A549 (cell line): Measurements from ENCODE around the gene PGM1. TPM values are rescaled to one million over a fixed set of nuclear protein-coding genes. Genes with fewer than 3 reads are reported as not detected.

Experiments used
- ATAC-seq, 2 experiments: fragments of 200-7000 bp in 1 of 2; fragments of >200 bp in 1 of 2; cut with Nextera tagmentation in 1 of 2; cut with Tn5 transposase in 1 of 2; 3 replicates each; pipeline versions ENCODE4 v1.8.0 to v1.9.1; 2018 to 2020; ENCODE audit warnings: mild to moderate bottlenecking in 1 of 2, moderate library complexity in 1 of 2
- CTCF ChIA-PET: fragments of 300-600 bp; sonication (Branson Sonifier 250); formaldehyde crosslinking; extraction: SDS; loops from one replicate; lab custom pipeline; 2021; ENCODE audit warnings: antibody characterized with exemption, inconsistent platforms; lab: Yijun Ruan, JAX
- POLR2A ChIA-PET: fragments of 350-600 bp; formaldehyde crosslinking; extraction: SDS; loops from one replicate; lab custom pipeline; 2021; ENCODE audit warnings: antibody characterized with exemption, inconsistent platforms; lab: Yijun Ruan, JAX
- DNase-seq, 2 experiments: peaks; one replicate each; pipeline versions ENCODE4 v3.0.0 to v3.0.0-alpha.2; 2011 to 2016; ENCODE audit warnings: low read depth in 1 of 2, low spot score in 1 of 2
- FAIRE-seq: peaks from 2 replicates; lab custom pipeline; 2011; peaks lifted over from hg19 to GRCh38; lab: Jason Lieb, UNC
- H3K27ac ChIP-seq, 2 experiments: fragments of >200 bp; sonication (Bioruptor Twin); formaldehyde crosslinking; 3 replicates each; pipeline ENCODE4 v1.5.1; 2016 to 2017
- H3K4me1 ChIP-seq: fragments of >200 bp; sonication (Bioruptor Twin); formaldehyde crosslinking; 3 replicates; pipeline ENCODE4 v1.6.1; 2016
- H3K4me2 ChIP-seq: fragments of >200 bp; sonication (Bioruptor Twin); formaldehyde crosslinking; 3 replicates; pipeline ENCODE4 v1.6.1; 2016
- H3K4me3 ChIP-seq: fragments of >200 bp; sonication (Bioruptor Twin); formaldehyde crosslinking; 3 replicates; pipeline ENCODE4 v1.5.1; 2016
- H3K9me3 ChIP-seq: fragments of >200 bp; sonication (Bioruptor Twin); formaldehyde crosslinking; 3 replicates; pipeline ENCODE4 v1.6.1; 2016
- ATOH8 ChIP-seq: fragments of 250-450 bp; sonication (Bioruptor Pico); IDR thresholded peaks from 2 replicates; pipeline ENCODE4 v1.5.0; 2020; ENCODE audit warnings: low read depth, mild to moderate bottlenecking, moderate library complexity
- BCL3 ChIP-seq: fragments of >200 bp; sonication (Bioruptor Twin); formaldehyde crosslinking; IDR thresholded peaks from 3 replicates; pipeline ENCODE4 v1.6.1; 2016
- EHMT2 ChIP-seq: fragments of 200-600 bp; sonication (generic); IDR thresholded peaks from 2 replicates; pipeline ENCODE4 v1.6.1; 2016; ENCODE audit warnings: antibody characterized with exemption, low read depth, mild to moderate bottlenecking, moderate library complexity
- ELK1 ChIP-seq: fragments of 150-350 bp; IDR thresholded peaks from 2 replicates; pipeline ENCODE4 v1.6.1; 2014; ENCODE audit warnings: low read depth, mild to moderate bottlenecking, low read length
- NFE2L2 ChIP-seq: fragments of 150-350 bp; conservative IDR thresholded peaks from 2 replicates; pipeline ENCODE4 v1.6.1; 2014; ENCODE audit warnings: low read length
- POLR2AphosphoS2 ChIP-seq: conservative IDR thresholded peaks from 2 replicates; pipeline ENCODE4 v1.6.1; 2012; ENCODE audit warnings: low read length, improper control_type of control experiment, inconsistent platforms
- RAD21 ChIP-seq, 2 experiments: fragments of >200 bp in 1 of 2; sonication (Bioruptor Twin) in 1 of 2; formaldehyde crosslinking in 1 of 2; IDR thresholded peaks in 1 of 2; conservative IDR thresholded peaks in 1 of 2; 2 replicates in 1 of 2; 3 replicates in 1 of 2; pipeline ENCODE4 v1.6.1; 2012 to 2018; ENCODE audit warnings: inconsistent platforms in 1 of 2
- REST ChIP-seq: fragments of 200-600 bp; sonication (generic); IDR thresholded peaks from 2 replicates; pipeline ENCODE4 v1.6.1; 2016; ENCODE audit warnings: antibody characterized with exemption, mild to moderate bottlenecking, moderate library complexity
- SMC3 ChIP-seq: fragments of >200 bp; sonication (Bioruptor Twin); formaldehyde crosslinking; IDR thresholded peaks from 3 replicates; pipeline ENCODE4 v1.6.1; 2018; ENCODE audit warnings: inconsistent platforms
- TP53 ChIP-seq: fragments of 250-450 bp; sonication (Bioruptor Pico); IDR thresholded peaks from 2 replicates; pipeline ENCODE4 v1.5.0; 2021; ENCODE audit warnings: mild to moderate bottlenecking, moderate library complexity
- USF2 ChIP-seq: fragments of 450-650 bp; IDR thresholded peaks from 2 replicates; pipeline ENCODE4 v1.6.1; 2014; ENCODE audit warnings: antibody characterized with exemption
- ZFP36 ChIP-seq: fragments of 450-650 bp; IDR thresholded peaks from 2 replicates; pipeline ENCODE4 v1.6.1; 2014; ENCODE audit warnings: borderline replicate concordance; ENCODE audit not compliant: partially characterized antibody
- ZSCAN20 ChIP-seq: fragments of 250-450 bp; sonication (Bioruptor Pico); IDR thresholded peaks from 2 replicates; pipeline ENCODE4 v1.8.0; 2022; ENCODE audit warnings: mild to moderate bottlenecking, moderate library complexity
- WGBS: methylation state at CpG from one replicate; pipeline ENCODE4 v1.1.6; 2017; ENCODE audit errors: missing lambda C conversion rate; 5-methylcytosine and 5-hydroxymethylcytosine counted together
- polyA plus RNA-seq, 4 experiments: library from polyadenylated mRNA; depleted of rRNA in 3 of 4; stranded (reverse); fragments of >200 nt; fragmentation: RNase III in 1 of 4; extraction: RNeasy Plus Mini Kit Qiagen cat#74134 plus additional on column Dnase treatment in 1 of 4; gene quantifications; 2 replicates in 3 of 4; 3 replicates in 1 of 4; pipeline ENCODE4 v1.2.3, GENCODE V29; 2011 to 2017

PGM1 gene
- polyA plus RNA-seq, 2 of the 4 experiments (the other 2 are of a cell fraction) = 25.5 to 50.2 TPM

- TF ChIP-seq TP53 (CRISPR knock-in tag) (no peak), SMC3 (no peak)
These were observed 45.7 kb downstream of the PGM1 start (continued) for GRCh38 chr1:63638875-63639274.

- 24% methylated on average over 4 of the region's 4 CpGs for WGBS
These were observed 47.7 kb downstream of the PGM1 start for GRCh38 chr1:63640633-63641567.

More at GRCh38 chr1:63640633-63641567, 47.7 kb downstream of the PGM1 start:
- peaks cover 17% of the 10 kb centered on the region for H3K4me1 ChIP-seq
- H3K4me2 ChIP-seq = peak overlapping the region; percentile 63
- no peak for TF ChIP-seq EHMT2
- TF ChIP-seq ELK1 = no peak
- TF ChIP-seq ZFP36 = no peak
- TF ChIP-seq RAD21 (conservative IDR thresholded peaks at IDR 0.05 in 1 of 2, IDR thresholded peaks at IDR 0.05 in 1 of 2) = no peak
- no peak for TF ChIP-seq REST
- TF ChIP-seq POLR2AphosphoS2 = no peak
- TF ChIP-seq USF2 = no peak
- TF ChIP-seq ZSCAN20 (CRISPR knock-in tag) = no peak
- TF ChIP-seq NFE2L2 = no peak
- TF ChIP-seq ATOH8 = no peak
- TF ChIP-seq BCL3 = no peak
- POLR2A ChIA-PET = no interaction called here
- DNase-seq (no peak), FAIRE-seq (no peak), ATAC-seq (no peak)
- H3K27ac ChIP-seq = peak overlapping the region; percentile 17 to 72; a peak in 5 of 6 replicates
- no peak overlapping the region for H3K4me3 ChIP-seq
- CTCF ChIA-PET = interaction anchor here (1.0 to 1.1 kb wide), 2 partner anchors 9 to 605 kb away, joined by 3 read pairs; no protein-coding TSS in a partner anchor
- no peaks in the 10 kb centered on the region for H3K9me3 ChIP-seq
